SU-DHL-6 (cell line): ENCODE data around the gene GRID2.

Experiments
- H2AFZ ChIP-seq: fragments of 200-600 bp; sonication (generic); 2 replicates; pipeline ENCODE4 v1.6.1; 2014; ENCODE audit warnings: low read depth, mild to moderate bottlenecking, moderate library complexity, mixed read lengths, antibody characterized with exemption, low read length; ENCODE audit not compliant: severe bottlenecking
- H3F3A ChIP-seq: fragments of 200-600 bp; shearing (Covaris generic); 2 replicates; pipeline ENCODE4 v1.6.0; 2016; ENCODE audit warnings: antibody characterized with exemption, mild to moderate bottlenecking; ENCODE audit not compliant: insufficient read depth
- H3K27ac ChIP-seq: fragments of 200-600 bp; sonication (generic); 2 replicates; pipeline ENCODE4 v1.5.1; 2016; ENCODE audit warnings: low read depth, mild to moderate bottlenecking, low read length, moderate library complexity, mixed read lengths
- H3K27me3 ChIP-seq: fragments of 200-600 bp; sonication (generic), shearing (Covaris generic); 2 replicates; pipeline ENCODE4 v1.6.0; 2014; ENCODE audit warnings: mild to moderate bottlenecking, low read length
- H3K36me3 ChIP-seq: fragments of 200-600 bp; sonication (generic); 2 replicates; pipeline ENCODE4 v1.6.1; 2014; ENCODE audit warnings: mild to moderate bottlenecking, low read length, mixed read lengths
- H3K4me2 ChIP-seq: fragments of 300-600, 200-600 bp; shearing (Covaris generic), sonication (generic); 2 replicates; pipeline ENCODE4 v1.6.0; 2014; ENCODE audit warnings: low read length, low read depth, mild to moderate bottlenecking; ENCODE audit not compliant: poor library complexity, severe bottlenecking
- H3K4me3 ChIP-seq: fragments of 200-600 bp; sonication (generic); 2 replicates; pipeline ENCODE4 v1.5.1; 2014; ENCODE audit warnings: antibody characterized with exemption, low read length, mild to moderate bottlenecking, mixed read lengths; ENCODE audit not compliant: insufficient read depth, poor library complexity, severe bottlenecking
- H3K79me2 ChIP-seq: fragments of 200-600 bp; sonication (generic); 2 replicates; pipeline ENCODE4 v1.6.1; 2014; ENCODE audit warnings: mild to moderate bottlenecking, low read length, moderate library complexity; ENCODE audit not compliant: insufficient read depth
- H3K9ac ChIP-seq: fragments of 200-600 bp; sonication (generic); 2 replicates; pipeline ENCODE4 v1.7.0; 2014; ENCODE audit warnings: mild to moderate bottlenecking, low read length
- H3K9me2 ChIP-seq: fragments of 200-600 bp; sonication (generic); replicated peaks from 2 replicates; pipeline ENCODE4 v1.6.1; 2014; ENCODE audit warnings: low read length; ENCODE audit not compliant: insufficient read depth
- H3K9me3 ChIP-seq: fragments of 200-600 bp; sonication (generic); 2 replicates; pipeline ENCODE4 v1.6.1; 2014; ENCODE audit warnings: low read length, mixed read lengths; ENCODE audit not compliant: insufficient read depth
- H4K20me1 ChIP-seq: fragments of 200-600 bp; sonication (generic); 2 replicates; pipeline ENCODE4 v1.6.1; 2014; ENCODE audit warnings: low read depth, mild to moderate bottlenecking, antibody characterized with exemption, low read length, moderate library complexity, mixed read lengths
- CTCF ChIP-seq: fragments of 200-600 bp; sonication (generic); IDR thresholded peaks from one replicate; pipeline ENCODE4 v1.5.1; 2017; ENCODE audit warnings: antibody characterized with exemption, mild to moderate bottlenecking, low read length, moderate library complexity; ENCODE audit not compliant: insufficient read depth, poor library complexity, severe bottlenecking
- EZH2phosphoT487 ChIP-seq: fragments of 200-600 bp; sonication (generic), shearing (Covaris generic); conservative IDR thresholded peaks from 2 replicates; pipeline ENCODE4 v1.6.1; 2018; ENCODE audit warnings: mild to moderate bottlenecking, antibody characterized with exemption, low read length, moderate library complexity, mixed read lengths

GRID2 gene

GRCh38 chr4:93775551-93775950 is 1471.8 kb downstream of the GRID2 start:
- no peaks in the 10 kb centered on the region for H3K9me3 ChIP-seq
- no peaks in the 10 kb centered on the region for H3F3A ChIP-seq
- H3K27ac ChIP-seq: no peak overlapping the region

GRCh38 chr4:93776386-93777080 is 1472.8 kb downstream of the GRID2 start:
- no peak overlapping the region for H3K4me3 ChIP-seq
- no peak overlapping the region for H2AFZ ChIP-seq
- no peaks in the 10 kb centered on the region for H3K36me3 ChIP-seq

More at GRCh38 chr4:93775551-93775950, 1471.8 kb downstream of the GRID2 start:
- no peak for TF ChIP-seq CTCF
- no peak for TF ChIP-seq EZH2phosphoT487
- Histone ChIP-seq H3K27me3 (no peaks in the 10 kb centered on the region), H2AFZ (no peak overlapping the region), H3K9me2 (no peaks in the 10 kb centered on the region), H3K36me3 (no peaks in the 10 kb centered on the region), H3K9ac (no peak overlapping the region), H3K4me2 (no peak overlapping the region), H4K20me1 (no peaks in the 10 kb centered on the region), H3K4me3 (no peak overlapping the region), H3K79me2 (no peaks in the 10 kb centered on the region)

GRCh38 chr4:93777081-93777460 is 1473.3 kb downstream of the GRID2 start:
- H3K36me3 ChIP-seq: no peaks in the 10 kb centered on the region
- H4K20me1 ChIP-seq: no peaks in the 10 kb centered on the region
- H3K9me3 ChIP-seq: no peaks in the 10 kb centered on the region
- no peak overlapping the region for H3K4me2 ChIP-seq
- H3K9me2 ChIP-seq: no peaks in the 10 kb centered on the region
- no peak overlapping the region for H2AFZ ChIP-seq
- no peaks in the 10 kb centered on the region for H3K79me2 ChIP-seq
- H3K27me3 ChIP-seq: no peaks in the 10 kb centered on the region
- no peak overlapping the region for H3K27ac ChIP-seq
- TF ChIP-seq CTCF (no peak), EZH2phosphoT487 (no peak)
- H3K9ac ChIP-seq: no peak overlapping the region
- no peaks in the 10 kb centered on the region for H3F3A ChIP-seq
- H3K4me3 ChIP-seq: no peak overlapping the region

More at GRCh38 chr4:93776386-93777080, 1472.8 kb downstream of the GRID2 start:
- no peaks in the 10 kb centered on the region for H3K79me2 ChIP-seq
- no peak overlapping the region for H3K27ac ChIP-seq
- H3K9me2 ChIP-seq: no peaks in the 10 kb centered on the region
- no peaks in the 10 kb centered on the region for H3K9me3 ChIP-seq
- no peaks in the 10 kb centered on the region for H4K20me1 ChIP-seq
- no peak overlapping the region for H3K9ac ChIP-seq
- no peaks in the 10 kb centered on the region for H3K27me3 ChIP-seq
- TF ChIP-seq EZH2phosphoT487 (no peak), CTCF (no peak)
- H3K4me2 ChIP-seq: no peak overlapping the region
- no peaks in the 10 kb centered on the region for H3F3A ChIP-seq
